ENCODE results near the gene CCSAP. TPM values are rescaled to one million over a fixed set of nuclear protein-coding genes. Genes with fewer than 3 reads are reported as not detected.

CCSAP gene
- total RNA-seq, 4 donors from 2014 or later: 0.44 to 1.1 (median 0.81) TPM

GRCh38 chr1:229374485-229374884 is 31.6 kb upstream of the CCSAP start:
- no peaks in the 10 kb centered on the region for H3K27me3 ChIP-seq
- intact Hi-C loops (cut with DNase I; ENCODE audit: low total_unique reads): no loop called here
- H3K27ac ChIP-seq: no peak overlapping the region
- peaks cover 10 to 14% of the 10 kb centered on the region in 2 donors for H3K4me1 ChIP-seq
- H3K36me3 ChIP-seq: no peaks in the 10 kb centered on the region
- no peaks in the 10 kb centered on the region for H3K9me3 ChIP-seq
- DNase-seq (no peak), ATAC-seq (no peak)
- H3K4me3 ChIP-seq: no peak overlapping the region
- no peak for TF ChIP-seq POLR2A (IDR thresholded peaks at IDR 0.05)
- no peak for TF ChIP-seq CTCF (IDR thresholded peaks at IDR 0.05 in 4 of 5, conservative IDR thresholded peaks at IDR 0.05 in 1 of 5)
- in situ Hi-C loops (cut with MboI; ENCODE audit: low sequenced_read_pairs in 4 of 4): no loop called here

GRCh38 chr1:229373395-229373794 is 30.5 kb upstream of the CCSAP start:
- no peaks in the 10 kb centered on the region for H3K27me3 ChIP-seq

GRCh38 chr1:229372251-229372650 is 29.4 kb upstream of the CCSAP start:
- in situ Hi-C loops (cut with MboI; ENCODE audit: low sequenced_read_pairs in 4 of 4): no loop called here
- intact Hi-C loops (cut with DNase I; ENCODE audit: low total_unique reads): no loop called here

More at GRCh38 chr1:229373395-229373794, 30.5 kb upstream of the CCSAP start:
- intact Hi-C loops (cut with DNase I; ENCODE audit: low total_unique reads) (no loop called here), in situ Hi-C loops (cut with MboI; ENCODE audit: low sequenced_read_pairs in 4 of 4) (no loop called here)
- no peak overlapping the region for H3K27ac ChIP-seq
- DNase-seq: no peak
- TF ChIP-seq CTCF (IDR thresholded peaks at IDR 0.05 in 4 of 5, conservative IDR thresholded peaks at IDR 0.05 in 1 of 5) (no peak), POLR2A (IDR thresholded peaks at IDR 0.05) (no peak)
- H3K36me3 ChIP-seq: no peaks in the 10 kb centered on the region
- no peak overlapping the region for H3K4me3 ChIP-seq
- ATAC-seq: no peak
- H3K9me3 ChIP-seq: no peaks in the 10 kb centered on the region
- peaks cover 19 to 20% of the 10 kb centered on the region in 2 donors for H3K4me1 ChIP-seq

GRCh38 chr1:229371624-229372023 is 28.8 kb upstream of the CCSAP start:
- peaks cover 24 to 26% of the 10 kb centered on the region in 2 donors for H3K4me1 ChIP-seq
- H3K9me3 ChIP-seq: no peaks in the 10 kb centered on the region
- DNase-seq: no peak
- H3K4me3 ChIP-seq: no peak overlapping the region
- no peak for ATAC-seq
- intact Hi-C loops (cut with DNase I; ENCODE audit: low total_unique reads) (loop anchor here (2.0 kb wide), 1 partner anchor 59 kb away; no protein-coding TSS in a partner anchor), in situ Hi-C loops (cut with MboI; ENCODE audit: low sequenced_read_pairs in 4 of 4) (no loop called here)
- no peaks in the 10 kb centered on the region for H3K27me3 ChIP-seq
- peak overlapping the region in 1 of 4 donors; percentile 8 for H3K27ac ChIP-seq
- TF ChIP-seq POLR2A (IDR thresholded peaks at IDR 0.05) (no peak), CTCF (IDR thresholded peaks at IDR 0.05 in 4 of 5, conservative IDR thresholded peaks at IDR 0.05 in 1 of 5) (no peak)
- no peaks in the 10 kb centered on the region for H3K36me3 ChIP-seq

More at GRCh38 chr1:229372251-229372650, 29.4 kb upstream of the CCSAP start:
- DNase-seq (no peak), ATAC-seq (no peak)
- H3K9me3 ChIP-seq: no peaks in the 10 kb centered on the region
- H3K4me3 ChIP-seq: no peak overlapping the region
- H3K27me3 ChIP-seq: no peaks in the 10 kb centered on the region
- TF ChIP-seq CTCF (IDR thresholded peaks at IDR 0.05 in 4 of 5, conservative IDR thresholded peaks at IDR 0.05 in 1 of 5): no peak
- no peak for TF ChIP-seq POLR2A (IDR thresholded peaks at IDR 0.05)
- H3K36me3 ChIP-seq: no peaks in the 10 kb centered on the region
- H3K4me1 ChIP-seq: peaks cover 24 to 26% of the 10 kb centered on the region in 2 donors
- no peak overlapping the region for H3K27ac ChIP-seq

GRCh38 chr1:229370601-229371021 is 27.8 kb upstream of the CCSAP start:
- DNase-seq (peak; percentile 31 to 81), ATAC-seq (peak; percentile 67 to 78)
- Histone ChIP-seq H3K27ac (peak overlapping the region; percentile 8 to 31 (median 21)), H3K27me3 (no peaks in the 10 kb centered on the region), H3K36me3 (no peaks in the 10 kb centered on the region), H3K4me1 (peaks cover 24 to 26% of the 10 kb centered on the region in 2 donors), H3K4me3 (no peak overlapping the region), H3K9me3 (no peaks in the 10 kb centered on the region)
- intact Hi-C loops (cut with DNase I; ENCODE audit: low total_unique reads) (loop anchor here (1.0 to 2.0 kb wide), 3 partner anchors 38 to 83 kb away; no protein-coding TSS in a partner anchor), in situ Hi-C loops (cut with MboI; ENCODE audit: low sequenced_read_pairs in 4 of 4) (no loop called here)
- TF ChIP-seq CTCF (IDR thresholded peaks at IDR 0.05 in 4 of 5, conservative IDR thresholded peaks at IDR 0.05 in 1 of 5) (peak in 3 of 5 experiments; percentile 15 to 38 (median 19)), POLR2A (IDR thresholded peaks at IDR 0.05) (no peak)

All from gastrocnemius medialis (tissue), 4 donors.